ENCODE measurements around the gene TENT5A.

GRCh38 chr6:81734500-81735150 lies 17.9 kb downstream of the TENT5A start:
- TF ChIP-seq CTCF (conservative IDR thresholded peaks at IDR 0.05; ENCODE audit: low read depth, low read length) (no peak), EZH2 (IDR thresholded peaks at IDR 0.05; ENCODE audit: low read length, unreplicated experiment) (no peak), EZH2phosphoT487 (IDR thresholded peaks at IDR 0.05; ENCODE audit: borderline replicate concordance, low read length) (no peak)

All from PC-3 (cell line).